GM18867 (cell line): ENCODE measurements around the gene ARHGEF7.

ENCODE experiments used
- ATAC-seq: cut with Tn5 transposase; IDR thresholded peaks from one replicate; pipeline ENCODE4 v1.9.1; 2021; ENCODE audit warnings: mild to moderate bottlenecking, moderate library complexity; ENCODE audit not compliant: unreplicated experiment

The ARHGEF7 gene

GRCh38 chr13:111322001-111322915 lies 207.1 kb downstream of the ARHGEF7 start:
- ATAC-seq = no peak

- no peak for ATAC-seq
Measured at GRCh38 chr13:111322916-111323331, 207.8 kb downstream of the ARHGEF7 start.

- no peak for ATAC-seq
Measured at GRCh38 chr13:111323549-111323948, 208.4 kb downstream of the ARHGEF7 start.

- ATAC-seq = no peak
Measured at GRCh38 chr13:111323950-111324651, 209.0 kb downstream of the ARHGEF7 start.

GRCh38 chr13:111324736-111325135 lies 209.6 kb downstream of the ARHGEF7 start:
- no peak for ATAC-seq

GRCh38 chr13:111325146-111325890 lies 210.2 kb downstream of the ARHGEF7 start:
- no peak for ATAC-seq

GRCh38 chr13:111325941-111326620 lies 211.0 kb downstream of the ARHGEF7 start:
- ATAC-seq = no peak

GRCh38 chr13:111326621-111326965 lies 211.5 kb downstream of the ARHGEF7 start:
- ATAC-seq = no peak

GRCh38 chr13:111326981-111327642 lies 212.0 kb downstream of the ARHGEF7 start:
- ATAC-seq = no peak

- ATAC-seq = no peak
Measured at GRCh38 chr13:111327730-111328573, 212.8 kb downstream of the ARHGEF7 start.

GRCh38 chr13:111328574-111329410 lies 213.7 kb downstream of the ARHGEF7 start:
- no peak for ATAC-seq

GRCh38 chr13:111329641-111330040 lies 214.5 kb downstream of the ARHGEF7 start:
- ATAC-seq = no peak

- ATAC-seq = no peak
Measured at GRCh38 chr13:111330066-111330610, 215.0 kb downstream of the ARHGEF7 start.

GRCh38 chr13:111335298-111335697 lies 220.2 kb downstream of the ARHGEF7 start:
- no peak for ATAC-seq

- ATAC-seq = no peak
Measured at GRCh38 chr13:111336666-111337065, 221.6 kb downstream of the ARHGEF7 start.

- no peak for ATAC-seq
Measured at GRCh38 chr13:111337206-111337605, 222.1 kb downstream of the ARHGEF7 start.

- no peak for ATAC-seq
Measured at GRCh38 chr13:111337741-111338140, 222.6 kb downstream of the ARHGEF7 start.

GRCh38 chr13:111338841-111339240 lies 223.7 kb downstream of the ARHGEF7 start:
- ATAC-seq = no peak
